Ectodermal cell (in vitro differentiated cells): ENCODE data around the gene CACHD1.
A peak's percentile ranks its signal among the peaks of the same experiment; 100 is the strongest.
"Not testable (repeated sequence)": the region's sequence is repeated elsewhere in the genome, so short reads cannot be mapped to it uniquely, and the experiment has no call there.

Experiments used
- H3K27ac ChIP-seq: 2 replicates; pipeline ENCODE4 v1.7.0; 2013; ENCODE audit warnings: mild to moderate bottlenecking, low read depth, low read length; ENCODE audit not compliant: insufficient read depth, poor library complexity, severe bottlenecking
- H3K27me3 ChIP-seq: 2 replicates; pipeline ENCODE4 v1.7.0; 2013; ENCODE audit warnings: mild to moderate bottlenecking, low read length; ENCODE audit not compliant: insufficient read depth, control insufficient read depth, poor library complexity, severe bottlenecking
- H3K36me3 ChIP-seq: one replicate; pipeline ENCODE4 v1.7.0; 2013; ENCODE audit warnings: low read length; ENCODE audit not compliant: control insufficient read depth, insufficient read depth
- H3K4me1 ChIP-seq: one replicate; pipeline ENCODE4 v1.7.0; 2013; ENCODE audit warnings: low read length; ENCODE audit not compliant: control insufficient read depth, insufficient read depth
- H3K4me3 ChIP-seq: 2 replicates; pipeline ENCODE4 v1.7.0; 2013; ENCODE audit warnings: low read depth, low read length, control low read depth; ENCODE audit not compliant: insufficient read depth
- H3K9me3 ChIP-seq: 2 replicates; pipeline ENCODE4 v1.7.0; 2013; ENCODE audit warnings: mild to moderate bottlenecking, low read length, moderate library complexity; ENCODE audit not compliant: control insufficient read depth
- WGBS, 2 experiments: methylation state at CpG; one replicate each; pipeline ENCODE4 v1.1.7; 2013; ENCODE audit warnings: missing lambda C conversion rate in 2 of 2; 5-methylcytosine and 5-hydroxymethylcytosine counted together

CACHD1 gene

GRCh38 chr1:64597113-64597512 is 127.2 kb downstream of the CACHD1 start:
- Histone ChIP-seq H3K27me3 (no peaks in the 10 kb centered on the region), H3K9me3 (no peaks in the 10 kb centered on the region), H3K4me1 (peaks cover 45% of the 10 kb centered on the region), H3K4me3 (no peak overlapping the region), H3K36me3 (no peaks in the 10 kb centered on the region), H3K27ac (no peak overlapping the region)
- WGBS, 2 experiments: 78 to 87% methylated on average over 4 of the region's 4 CpGs

- Histone ChIP-seq H3K4me3 (no peak overlapping the region), H3K9me3 (no peaks in the 10 kb centered on the region), H3K27ac (peak overlapping the region; percentile 71), H3K36me3 (peaks cover 5% of the 10 kb centered on the region), H3K4me1 (peaks cover 45% of the 10 kb centered on the region), H3K27me3 (no peaks in the 10 kb centered on the region)
- WGBS, 2 experiments: 81 to 91% methylated on average over 7 to 8 of the region's 8 CpGs
Observed at GRCh38 chr1:64598100-64598571, 128.2 kb downstream of the CACHD1 start.

GRCh38 chr1:64599242-64599641 is 129.3 kb downstream of the CACHD1 start:
- WGBS, 2 experiments: 90 to 92% methylated on average over 3 of the region's 3 CpGs
- Histone ChIP-seq H3K36me3 (peaks cover 16% of the 10 kb centered on the region), H3K4me1 (peaks cover 42% of the 10 kb centered on the region), H3K9me3 (no peaks in the 10 kb centered on the region), H3K27ac (no peak overlapping the region), H3K4me3 (no peak overlapping the region), H3K27me3 (no peaks in the 10 kb centered on the region)

- WGBS, 2 experiments: 94 to 97% methylated on average over 3 of the region's 3 CpGs
- Histone ChIP-seq H3K36me3 (peaks cover 27% of the 10 kb centered on the region), H3K4me1 (peaks cover 29% of the 10 kb centered on the region), H3K4me3 (no peak overlapping the region), H3K9me3 (no peaks in the 10 kb centered on the region), H3K27me3 (no peaks in the 10 kb centered on the region), H3K27ac (no peak overlapping the region)
Observed at GRCh38 chr1:64601207-64601606, 131.3 kb downstream of the CACHD1 start.

- H3K36me3 ChIP-seq: peaks cover 82% of the 10 kb centered on the region
- WGBS, 2 experiments: 92 to 97% methylated on average over 1 of the region's 1 CpG
- no peak overlapping the region for H3K27ac ChIP-seq
- H3K9me3 ChIP-seq: peaks cover 2% of the 10 kb centered on the region
- no peaks in the 10 kb centered on the region for H3K4me1 ChIP-seq
- no peaks in the 10 kb centered on the region for H3K27me3 ChIP-seq
- H3K4me3 ChIP-seq: no peak overlapping the region
Observed at GRCh38 chr1:64608005-64608650, 138.2 kb downstream of the CACHD1 start.

- Histone ChIP-seq H3K36me3 (peaks cover 77% of the 10 kb centered on the region), H3K4me1 (no peaks in the 10 kb centered on the region), H3K4me3 (no peak overlapping the region), H3K27me3 (no peaks in the 10 kb centered on the region), H3K27ac (no peak overlapping the region), H3K9me3 (peaks cover 2% of the 10 kb centered on the region)
- WGBS, 2 experiments: 98% methylated on average over 6 of the region's 6 CpGs
Observed at GRCh38 chr1:64608651-64609048, 138.7 kb downstream of the CACHD1 start.

- not testable (repeated sequence) for H3K4me3 ChIP-seq
- H3K36me3 ChIP-seq: peaks cover 65% of the 10 kb centered on the region
- WGBS, 2 experiments: 82 to 89% methylated on average over 3 of the region's 3 CpGs
Observed at GRCh38 chr1:64610950-64611349, 141.0 kb downstream of the CACHD1 start.

GRCh38 chr1:64616039-64616438 is 146.1 kb downstream of the CACHD1 start:
- Histone ChIP-seq H3K36me3 (peaks cover 24% of the 10 kb centered on the region), H3K27me3 (no peaks in the 10 kb centered on the region)
- 91 to 100% methylated on average over 2 of the region's 2 CpGs for WGBS, 2 experiments

More at GRCh38 chr1:64610950-64611349, 141.0 kb downstream of the CACHD1 start:
- H3K27me3 ChIP-seq, H3K9me3 ChIP-seq, H3K4me1 ChIP-seq, H3K27ac ChIP-seq: not testable (repeated sequence)

GRCh38 chr1:64623750-64624191 is 153.8 kb downstream of the CACHD1 start:
- H3K4me1 ChIP-seq: no peaks in the 10 kb centered on the region
- no peaks in the 10 kb centered on the region for H3K9me3 ChIP-seq
- H3K27me3 ChIP-seq: no peaks in the 10 kb centered on the region
- no peak overlapping the region for H3K27ac ChIP-seq
- 80 to 85% methylated on average over 3 to 4 of the region's 4 CpGs for WGBS, 2 experiments
- peaks cover 4% of the 10 kb centered on the region for H3K36me3 ChIP-seq
- no peak overlapping the region for H3K4me3 ChIP-seq

More at GRCh38 chr1:64616039-64616438, 146.1 kb downstream of the CACHD1 start:
- H3K9me3 ChIP-seq: no peaks in the 10 kb centered on the region
- no peaks in the 10 kb centered on the region for H3K4me1 ChIP-seq
- H3K27ac ChIP-seq: no peak overlapping the region
- no peak overlapping the region for H3K4me3 ChIP-seq

- Histone ChIP-seq H3K27ac (no peak overlapping the region), H3K4me1 (no peaks in the 10 kb centered on the region), H3K36me3 (peaks cover 6% of the 10 kb centered on the region), H3K4me3 (no peak overlapping the region), H3K27me3 (no peaks in the 10 kb centered on the region), H3K9me3 (no peaks in the 10 kb centered on the region)
- 94 to 96% methylated on average over 1 of the region's 1 CpG for WGBS, 2 experiments
Observed at GRCh38 chr1:64624218-64624713, 154.3 kb downstream of the CACHD1 start.
